AG04449 (cell line): ENCODE results near the gene SERPINE1.
"Not testable (repeated sequence)": the region's sequence is repeated elsewhere in the genome, so short reads cannot be mapped to it uniquely, and the experiment has no call there.

Experiments
- CTCF ChIA-PET: fragments of 350-600 bp; formaldehyde crosslinking; extraction: SDS; loops from one replicate; lab custom pipeline; 2021; ENCODE audit warnings: antibody characterized with exemption; lab: Yijun Ruan, JAX
- POLR2A ChIA-PET: fragments of 400-600, 350-600 bp; formaldehyde crosslinking; extraction: SDS; loops from one replicate; lab custom pipeline; 2020; ENCODE audit warnings: antibody characterized with exemption, inconsistent platforms; lab: Yijun Ruan, JAX
- DNase-seq: peaks from one replicate; pipeline ENCODE4 v3.0.0-alpha.2; 2010; ENCODE audit warnings: low read depth, low spot score
- H3K4me3 ChIP-seq: 2 replicates; pipeline ENCODE4 v1.5.1; 2011; ENCODE audit warnings: low read depth, mild to moderate bottlenecking, control low read depth, low read length
- TF ChIP-seq, protein P1 (sequence below): IDR thresholded peaks from one replicate; pipeline ENCODE4 v1.5.1; 2011; ENCODE audit warnings: mild to moderate bottlenecking, moderate library complexity, low read length, control low read depth, inconsistent platforms; ENCODE audit not compliant: insufficient read depth; ENCODE audit errors: missing control alignments

Gene SERPINE1

DNA sequence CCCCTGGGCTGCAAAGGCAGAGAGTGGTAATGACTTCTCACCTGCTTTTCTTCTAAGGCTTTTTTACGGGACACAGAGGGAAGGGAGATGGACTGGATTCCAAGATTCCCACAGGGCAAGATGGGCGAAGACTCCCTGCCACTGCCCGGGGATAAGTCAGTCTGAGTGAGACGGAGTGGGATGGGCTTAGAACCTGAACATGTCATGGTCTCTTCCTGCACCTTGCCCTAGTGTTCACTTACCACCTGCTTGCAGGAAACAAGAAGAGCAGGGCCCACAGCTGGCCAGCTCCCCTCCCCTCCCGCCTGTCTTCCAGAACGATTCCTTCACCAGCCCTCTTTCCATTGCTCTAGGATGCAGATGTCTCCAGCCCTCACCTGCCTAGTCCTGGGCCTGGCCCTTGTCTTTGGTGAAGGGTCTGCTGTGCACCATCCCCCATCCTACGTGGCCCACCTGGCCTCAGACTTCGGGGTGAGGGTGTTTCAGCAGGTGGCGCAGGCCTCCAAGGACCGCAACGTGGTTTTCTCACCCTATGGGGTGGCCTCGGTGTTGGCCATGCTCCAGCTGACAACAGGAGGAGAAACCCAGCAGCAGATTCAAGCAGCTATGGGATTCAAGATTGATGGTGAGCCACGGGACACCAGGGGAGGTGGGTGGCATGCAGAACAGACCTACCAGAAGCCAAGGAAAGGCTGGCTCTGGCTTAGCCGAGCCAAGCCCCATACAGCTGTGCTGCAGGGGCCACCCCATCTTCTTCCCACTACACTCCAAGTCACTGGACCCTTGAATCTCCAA is 1.3 kb downstream of the SERPINE1 start:
- ChIA-PET POLR2A (interaction anchor here (1.1 to 7.6 kb wide), 7 partner anchors 10 to 51 kb away, joined by 4 to 143 read pairs (median 42); no protein-coding TSS in a partner anchor), CTCF (interaction anchor here (1.1 to 4.3 kb wide), 5 partner anchors 10 to 51 kb away, joined by 3 to 14 read pairs (median 6); no protein-coding TSS in a partner anchor)
- H3K4me3 ChIP-seq, result peak overlapping the region; percentile 86
- TF ChIP-seq, protein P1, sequence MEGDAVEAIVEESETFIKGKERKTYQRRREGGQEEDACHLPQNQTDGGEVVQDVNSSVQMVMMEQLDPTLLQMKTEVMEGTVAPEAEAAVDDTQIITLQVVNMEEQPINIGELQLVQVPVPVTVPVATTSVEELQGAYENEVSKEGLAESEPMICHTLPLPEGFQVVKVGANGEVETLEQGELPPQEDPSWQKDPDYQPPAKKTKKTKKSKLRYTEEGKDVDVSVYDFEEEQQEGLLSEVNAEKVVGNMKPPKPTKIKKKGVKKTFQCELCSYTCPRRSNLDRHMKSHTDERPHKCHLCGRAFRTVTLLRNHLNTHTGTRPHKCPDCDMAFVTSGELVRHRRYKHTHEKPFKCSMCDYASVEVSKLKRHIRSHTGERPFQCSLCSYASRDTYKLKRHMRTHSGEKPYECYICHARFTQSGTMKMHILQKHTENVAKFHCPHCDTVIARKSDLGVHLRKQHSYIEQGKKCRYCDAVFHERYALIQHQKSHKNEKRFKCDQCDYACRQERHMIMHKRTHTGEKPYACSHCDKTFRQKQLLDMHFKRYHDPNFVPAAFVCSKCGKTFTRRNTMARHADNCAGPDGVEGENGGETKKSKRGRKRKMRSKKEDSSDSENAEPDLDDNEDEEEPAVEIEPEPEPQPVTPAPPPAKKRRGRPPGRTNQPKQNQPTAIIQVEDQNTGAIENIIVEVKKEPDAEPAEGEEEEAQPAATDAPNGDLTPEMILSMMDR, result no peak
- DNase-seq, result no peak

DNA sequence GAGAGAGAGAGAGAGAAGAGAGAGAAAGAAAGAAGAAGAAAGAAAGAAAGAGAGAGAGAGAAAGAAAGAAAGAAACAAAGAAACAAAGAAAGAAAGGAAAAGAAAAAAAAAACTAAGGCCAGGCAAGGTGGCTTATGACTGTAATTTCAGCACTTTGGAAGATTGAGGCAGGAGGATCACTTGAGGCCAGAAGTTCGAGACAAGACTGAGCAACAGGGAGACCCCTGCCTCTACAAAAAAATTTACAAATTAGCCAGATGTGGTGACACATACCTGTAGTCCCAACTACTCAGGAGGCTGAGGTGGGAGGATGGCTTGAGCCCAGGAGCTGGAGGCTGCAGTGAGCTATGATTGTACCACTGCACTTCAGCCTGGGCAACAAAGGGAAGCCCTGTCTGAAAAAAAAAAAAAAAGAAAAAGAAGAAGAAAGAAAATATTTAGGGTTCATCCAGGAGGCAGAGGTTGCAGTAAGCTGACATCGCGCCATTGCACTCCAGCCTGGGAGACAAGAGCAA is 2.8 kb downstream of the SERPINE1 start:
- TF ChIP-seq, protein P1, result no peak
- H3K4me3 ChIP-seq, result peak overlapping the region; percentile 38
- CTCF ChIA-PET, result interaction anchor here (0.8 to 4.3 kb wide), 5 partner anchors 12 to 236 kb away, joined by 3 to 14 read pairs (median 5); no protein-coding TSS in a partner anchor
- POLR2A ChIA-PET, result interaction anchor here (0.6 to 7.6 kb wide), 9 partner anchors 8 to 240 kb away, joined by 3 to 143 read pairs (median 7); partner anchors contain the start of genes TRIM56 and UFSP1
- DNase-seq, result no peak

DNA sequence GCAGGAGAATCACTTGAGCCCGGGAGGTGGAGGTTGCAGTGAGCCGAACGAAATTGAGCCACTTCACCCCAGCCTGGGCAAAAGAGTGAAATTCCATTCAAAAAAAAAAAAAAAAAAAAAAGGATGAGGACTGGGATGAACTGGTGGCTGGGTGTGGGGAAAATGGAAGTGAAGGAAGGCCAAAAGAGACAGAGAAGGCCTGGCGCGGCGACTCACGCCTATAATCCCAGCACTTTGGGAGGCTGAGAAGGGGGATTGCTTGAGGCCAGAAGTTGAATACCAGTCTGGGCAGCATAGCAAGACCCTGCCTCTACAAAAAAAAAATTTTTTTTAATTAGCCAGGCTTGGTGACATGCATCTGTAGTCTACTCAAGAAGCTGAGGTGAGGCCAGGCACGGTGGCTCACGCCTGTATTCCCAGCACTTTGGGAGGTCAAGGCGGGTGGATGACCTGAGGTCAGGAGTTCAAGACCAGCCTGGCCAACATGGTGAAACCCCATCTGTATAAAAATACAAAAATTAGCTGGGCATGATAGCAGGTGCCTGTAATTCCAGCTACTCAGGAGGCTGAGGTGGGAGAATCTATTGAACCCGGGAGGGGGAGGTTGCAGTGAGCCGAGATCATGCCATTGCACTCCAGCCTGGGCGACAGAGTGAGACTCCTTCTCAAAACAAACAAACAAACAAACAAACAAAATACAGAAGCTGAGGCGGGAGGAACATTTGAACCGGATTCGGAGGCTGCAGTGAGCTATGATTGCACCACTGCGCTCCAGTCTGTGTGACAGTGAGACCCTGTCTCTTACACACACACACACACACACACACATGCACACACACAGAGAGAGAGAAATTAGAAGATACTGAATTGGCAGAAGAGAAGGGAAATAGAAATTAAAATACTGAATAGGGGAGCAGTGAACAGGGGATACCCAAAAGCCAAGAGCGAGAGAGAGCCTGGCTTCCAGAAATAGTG is 6.0 kb downstream of the SERPINE1 start:
- H3K4me3 ChIP-seq, result peak overlapping the region; percentile 36; the same call in 1 of the 2 replicates
- ChIA-PET CTCF (interaction anchor here (0.8 to 2.3 kb wide), 5 partner anchors 7 to 56 kb away, joined by 3 to 10 read pairs (median 3); no protein-coding TSS in a partner anchor), POLR2A (interaction anchor here (0.8 to 7.6 kb wide), 11 partner anchors 10 to 47 kb away, joined by 3 to 143 read pairs (median 6); partner anchors contain the start of gene TRIM56)
- not testable (repeated sequence) for DNase-seq

DNA sequence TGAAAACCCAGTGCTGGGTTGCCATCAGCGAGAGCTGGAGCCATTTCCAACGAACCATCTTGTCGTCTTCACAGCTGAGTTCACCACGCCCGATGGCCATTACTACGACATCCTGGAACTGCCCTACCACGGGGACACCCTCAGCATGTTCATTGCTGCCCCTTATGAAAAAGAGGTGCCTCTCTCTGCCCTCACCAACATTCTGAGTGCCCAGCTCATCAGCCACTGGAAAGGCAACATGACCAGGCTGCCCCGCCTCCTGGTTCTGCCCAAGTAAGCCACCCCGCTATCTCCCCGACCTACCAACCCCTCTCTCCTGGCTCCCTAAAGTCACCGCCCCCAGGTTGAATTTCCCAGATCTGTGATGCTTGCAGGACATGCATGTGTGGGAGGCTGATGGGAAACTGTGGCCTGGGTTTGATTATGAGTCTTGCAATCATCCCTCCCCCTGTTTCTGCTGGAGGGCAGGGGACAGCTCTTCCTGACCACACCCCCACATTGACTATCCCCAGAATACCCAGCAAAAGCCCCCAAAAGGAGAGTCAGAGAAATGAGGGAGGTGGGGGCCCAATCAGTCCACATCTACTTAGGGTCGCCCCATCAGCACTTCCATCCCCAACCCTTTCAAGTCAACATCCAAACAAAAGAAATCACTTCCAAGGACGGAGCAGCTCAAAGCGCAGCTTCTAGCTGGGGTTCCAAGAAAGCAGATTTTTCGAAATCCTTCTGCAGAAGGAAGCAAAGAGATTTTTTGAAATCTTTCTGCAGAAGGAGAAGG is 6.9 kb downstream of the SERPINE1 start:
- no peak for DNase-seq
- ChIA-PET CTCF (interaction anchor here (0.8 to 2.3 kb wide), 8 partner anchors 8 to 56 kb away, joined by 3 to 10 read pairs (median 4); partner anchors contain the start of gene TRIM56), POLR2A (interaction anchor here (0.6 to 4.9 kb wide), 11 partner anchors 10 to 48 kb away, joined by 3 to 30 read pairs (median 6); partner anchors contain the start of gene TRIM56)
- H3K4me3 ChIP-seq, result peak overlapping the region; percentile 36
- TF ChIP-seq, protein P1, result no peak

DNA sequence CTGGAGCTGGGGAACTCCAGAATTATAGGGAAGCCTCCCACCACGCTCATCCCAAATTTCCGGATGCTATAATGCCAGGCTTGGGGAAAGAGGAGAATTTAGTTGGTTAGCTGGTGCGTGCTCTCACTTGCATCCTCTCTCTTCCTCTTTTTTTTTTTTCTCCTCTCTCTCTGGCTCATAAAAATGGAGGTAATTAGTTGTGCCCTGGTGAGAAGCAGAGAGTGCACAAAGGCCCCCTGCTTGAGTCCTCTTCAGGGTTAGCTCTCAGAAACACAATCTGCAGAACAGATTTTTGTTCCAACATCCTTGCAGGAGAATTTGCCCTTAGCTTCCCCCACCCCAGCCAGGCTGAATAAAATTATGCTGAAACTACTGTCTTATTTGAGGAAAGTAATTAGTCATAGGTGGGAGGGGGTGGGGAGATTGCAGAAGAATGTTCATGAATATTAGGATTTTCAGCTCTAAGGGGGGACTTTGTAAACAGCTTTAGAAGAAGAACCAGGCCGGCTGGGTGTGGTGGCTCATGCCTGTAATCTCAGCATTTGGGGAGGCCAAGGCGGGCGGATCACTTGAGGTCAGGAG is 7.6 kb downstream of the SERPINE1 start:
- POLR2A ChIA-PET, result interaction anchor here (0.6 to 4.9 kb wide), 10 partner anchors 9 to 49 kb away, joined by 3 to 30 read pairs (median 6); partner anchors contain the start of gene TRIM56
- TF ChIP-seq, protein P1, result no peak
- no peak for DNase-seq
- CTCF ChIA-PET, result interaction anchor here (0.8 to 2.3 kb wide), 6 partner anchors 9 to 50 kb away, joined by 3 to 10 read pairs (median 4); partner anchors contain the start of gene TRIM56
- no peak overlapping the region for H3K4me3 ChIP-seq
